Spleen (tissue), 7 donors: Measurements from ENCODE around the gene PCSK6.

Source experiments
- CTCF ChIP-seq, 11 experiments: fragments of 200-600 bp in 7 of 11; fragments of 450-650 bp in 4 of 11; sonication (generic) in 4 of 11; IDR thresholded peaks in 8 of 11; conservative IDR thresholded peaks in 3 of 11; 1 replicate in 7 of 11; 2 replicates in 4 of 11; pipeline versions ENCODE4 v1.4.0 to v1.8.0; 2016 to 2021; ENCODE audit warnings: antibody characterized with exemption in 11 of 11, inconsistent platforms in 4 of 11, mild to moderate bottlenecking in 1 of 11
- POLR2A ChIP-seq, 3 donors: fragments of 450-650 bp; IDR thresholded peaks; one replicate each; pipeline ENCODE4 v1.5.1; 2017; ENCODE audit warnings: antibody characterized with exemption in 3 of 3, mild to moderate bottlenecking in 1 of 3
- POLR2AphosphoS5 ChIP-seq, 3 donors: sonication (generic); formaldehyde crosslinking; IDR thresholded peaks; one replicate each; pipeline ENCODE4 v1.5.1; 2017; ENCODE audit warnings: antibody characterized with exemption in 3 of 3
- donor health status: DM: no; HTN: no; CAD: no; lungs with moderate emphysema.
- donor health status: DM: no; HTN: no; CAD: no.
- donor health status: DM: no; HTN: no; CAD: no.

GRCh38 chr15:101463270-101463669 lies 26.2 kb downstream of the PCSK6 start:
- TF ChIP-seq CTCF (IDR thresholded peaks at IDR 0.05 in 8 of 11, conservative IDR thresholded peaks at IDR 0.05 in 3 of 11) (no peak), POLR2AphosphoS5 (IDR thresholded peaks at IDR 0.05) (no peak), POLR2A (IDR thresholded peaks at IDR 0.05) (no peak)
